PC-3 (cell line): ENCODE measurements around the gene SELENOM. TPM values are rescaled to one million over a fixed set of nuclear protein-coding genes. Genes with fewer than 3 reads are reported as not detected.

Experiments used
- ATAC-seq: fragments of 200-7000 bp; cut with Tn5 transposase; 2 replicates; pipeline ENCODE4 v1.9.1; 2020; ENCODE audit warnings: mild to moderate bottlenecking, moderate library complexity
- BruUV-seq: library from RNA; stranded (reverse); fragments of 400-500 nt; replicated peaks from 2 replicates; lab custom pipeline; 2021; lab: Mats Ljungman, UMichigan
- CTCF ChIA-PET: fragments of 300-600 bp; sonication (Branson Sonifier 250); formaldehyde crosslinking; loops from one replicate; lab custom pipeline; 2022; ENCODE audit warnings: antibody characterized with exemption; lab: Charles Lee
- POLR2A ChIA-PET: fragments of 300-600 bp; sonication (Branson Sonifier 250); formaldehyde crosslinking; loops from one replicate; lab custom pipeline; 2022; ENCODE audit warnings: antibody characterized with exemption; ENCODE audit not compliant: unreplicated experiment; lab: Charles Lee
- DNase-seq: peaks from one replicate; pipeline ENCODE4 v3.0.0-alpha.2; 2015
- H2AFZ ChIP-seq: fragments of 300-600 bp; sonication (generic); 2 replicates; pipeline ENCODE4 v1.6.0; 2016; ENCODE audit warnings: antibody characterized with exemption, low read length
- H3F3A ChIP-seq: fragments of 300-600 bp; sonication (generic); one replicate; pipeline ENCODE4 v1.6.0; 2017; ENCODE audit warnings: antibody characterized with exemption, low read length, control low read depth, mild to moderate bottlenecking; ENCODE audit not compliant: unreplicated experiment
- H3K27ac ChIP-seq: fragments of 300-600 bp; sonication (generic); 2 replicates; pipeline ENCODE4 v1.5.1; 2016; ENCODE audit warnings: mild to moderate bottlenecking, low read length
- H3K27me3 ChIP-seq: fragments of 300-600 bp; sonication (generic); 2 replicates; pipeline ENCODE4 v1.6.1; 2016; ENCODE audit warnings: low read length, mixed read lengths
- H3K36me3 ChIP-seq: fragments of 300-600 bp; sonication (generic); 2 replicates; pipeline ENCODE4 v1.6.1; 2016; ENCODE audit warnings: low read depth, mixed run types, low read length, mixed read lengths
- H3K4me1 ChIP-seq: fragments of 300-600 bp; sonication (generic); 2 replicates; pipeline ENCODE4 v1.5.1; 2016; ENCODE audit warnings: low read length; ENCODE audit not compliant: insufficient read depth
- H3K4me2 ChIP-seq: fragments of 300-600 bp; sonication (generic); 2 replicates; pipeline ENCODE4 v1.6.0; 2016; ENCODE audit warnings: low read length
- H3K4me3 ChIP-seq: fragments of 300-600 bp; sonication (generic); 2 replicates; pipeline ENCODE4 v1.5.1; 2016; ENCODE audit warnings: mild to moderate bottlenecking, low read length, mixed read lengths
- H3K79me2 ChIP-seq: fragments of 300-600 bp; sonication (generic); 2 replicates; pipeline ENCODE4 v1.6.1; 2017; ENCODE audit warnings: low read length, mixed read lengths
- H3K9ac ChIP-seq: fragments of 300-600 bp; sonication (generic); 2 replicates; pipeline ENCODE4 v1.6.0; 2016; ENCODE audit warnings: mild to moderate bottlenecking, low read length
- H3K9me2 ChIP-seq: fragments of 300-600 bp; sonication (generic); replicated peaks from 2 replicates; pipeline ENCODE4 v1.6.1; 2016; ENCODE audit warnings: mixed run types, low read length, mixed read lengths
- H3K9me3 ChIP-seq: fragments of 300-600 bp; sonication (generic); 2 replicates; pipeline ENCODE4 v1.6.1; 2016; ENCODE audit warnings: low read length, mixed read lengths
- H4K20me1 ChIP-seq: fragments of 300-600 bp; sonication (generic); 2 replicates; pipeline ENCODE4 v1.6.1; 2016; ENCODE audit warnings: low read length, mixed read lengths
- CTCF ChIP-seq: fragments of 300-600 bp; sonication (generic); conservative IDR thresholded peaks from 2 replicates; pipeline ENCODE4 v1.5.1; 2017; ENCODE audit warnings: antibody characterized with exemption, low read depth, mild to moderate bottlenecking, low read length
- EZH2 ChIP-seq: fragments of 300-600 bp; sonication (generic); IDR thresholded peaks from one replicate; pipeline ENCODE4 v1.6.1; 2017; ENCODE audit warnings: antibody characterized with exemption, mild to moderate bottlenecking, low read length; ENCODE audit not compliant: unreplicated experiment
- EZH2phosphoT487 ChIP-seq: fragments of 300-600 bp; sonication (generic); IDR thresholded peaks from 2 replicates; pipeline ENCODE4 v1.6.1; 2018; ENCODE audit warnings: mild to moderate bottlenecking, antibody characterized with exemption, low read length, borderline replicate concordance
- intact Hi-C: fragments of 100-400 bp; cut with micrococcal nuclease; formaldehyde crosslinking; loops from 2 replicates; pipeline ENCODE4 v1.9.0; 2023
- total RNA-seq: library from RNA; depleted of rRNA; stranded (reverse); fragments of >200 nt; gene quantifications from 2 replicates; pipeline ENCODE4 v1.2.3, GENCODE V29; 2014

SELENOM gene
- total RNA-seq, 1 experiment from 2014 or later = 36.8 TPM

DNA sequence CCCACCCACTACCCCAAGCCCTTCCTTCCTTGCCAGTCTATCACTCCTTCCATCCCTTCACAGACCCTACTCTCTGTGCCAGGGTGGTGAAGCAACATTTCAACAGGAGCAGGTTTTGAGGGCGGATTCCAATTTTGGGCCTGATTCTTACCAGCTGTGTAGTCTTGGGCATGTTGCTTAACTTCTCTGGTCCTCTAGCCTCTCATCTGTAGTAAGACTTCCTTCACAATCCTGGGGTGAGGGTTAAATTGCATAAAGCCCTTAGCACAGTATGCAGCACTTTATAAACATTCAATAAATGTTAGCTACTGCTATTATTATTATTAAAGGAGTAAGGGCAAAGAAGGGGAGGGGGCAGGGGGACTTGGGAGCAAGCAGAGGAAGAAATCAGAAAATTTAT is 47.6 kb upstream of the SELENOM start:
- DNase-seq (no peak), ATAC-seq (no peak)
- Histone ChIP-seq H3K4me2 (no peak overlapping the region), H3K27me3 (no peaks in the 10 kb centered on the region), H2AFZ (no peak overlapping the region), H3K27ac (no peak overlapping the region), H3K4me1 (peaks cover 5% of the 10 kb centered on the region; the same call in 1 of the 2 replicates), H3K79me2 (no peaks in the 10 kb centered on the region), H3K9me3 (no peaks in the 10 kb centered on the region), H3K4me3 (no peak overlapping the region), H3K9me2 (no peaks in the 10 kb centered on the region), H3K36me3 (no peaks in the 10 kb centered on the region), H4K20me1 (no peaks in the 10 kb centered on the region), H3K9ac (no peak overlapping the region), H3F3A (no peaks in the 10 kb centered on the region)
- POLR2A ChIA-PET = no interaction called here
- CTCF ChIA-PET = no interaction called here
- intact Hi-C loops = no loop called here
- BruUV-seq = no TSS peak
- TF ChIP-seq CTCF (no peak), EZH2phosphoT487 (no peak), EZH2 (no peak)

DNA sequence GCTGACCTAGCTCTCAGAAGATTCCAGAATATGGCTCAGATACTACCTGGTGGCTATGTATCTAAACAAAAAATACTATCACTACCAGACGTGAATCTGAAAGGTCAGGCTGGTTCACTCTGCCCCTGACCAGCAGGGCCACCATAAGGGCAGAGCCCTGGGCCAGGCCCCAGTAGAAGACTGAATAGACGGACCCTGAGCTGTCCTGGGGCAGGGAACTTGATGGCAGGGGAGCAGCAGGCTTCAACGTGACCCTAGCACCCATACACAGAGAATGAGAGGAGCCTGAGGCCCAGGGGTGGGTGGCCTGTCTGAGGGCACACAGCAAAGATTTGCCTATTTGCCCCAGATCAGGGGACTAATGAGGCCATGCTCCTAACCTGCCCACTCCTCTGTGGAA is 46.0 kb upstream of the SELENOM start:
- intact Hi-C loops = no loop called here
- Histone ChIP-seq H3K79me2 (no peaks in the 10 kb centered on the region), H3K9ac (no peak overlapping the region), H3F3A (no peaks in the 10 kb centered on the region), H4K20me1 (no peaks in the 10 kb centered on the region), H3K4me1 (peaks cover 5% of the 10 kb centered on the region; the same call in 1 of the 2 replicates), H3K36me3 (no peaks in the 10 kb centered on the region), H3K27me3 (no peaks in the 10 kb centered on the region), H3K27ac (no peak overlapping the region), H2AFZ (no peak overlapping the region), H3K4me2 (no peak overlapping the region), H3K9me2 (no peaks in the 10 kb centered on the region), H3K9me3 (no peaks in the 10 kb centered on the region), H3K4me3 (no peak overlapping the region)
- no TSS peak for BruUV-seq
- DNase-seq (no peak), ATAC-seq (no peak)
- TF ChIP-seq EZH2 = no peak
- TF ChIP-seq CTCF = no peak
- no peak for TF ChIP-seq EZH2phosphoT487
- CTCF ChIA-PET = no interaction called here
- POLR2A ChIA-PET = no interaction called here

- DNase-seq = no peak
- H4K20me1 ChIP-seq = no peaks in the 10 kb centered on the region
- no peaks in the 10 kb centered on the region for H3K9me3 ChIP-seq
- no peaks in the 10 kb centered on the region for H3K79me2 ChIP-seq
- ChIA-PET CTCF (no interaction called here), POLR2A (no interaction called here)
- peaks cover 5% of the 10 kb centered on the region; the same call in 1 of the 2 replicates for H3K4me1 ChIP-seq
- no peaks in the 10 kb centered on the region for H3K36me3 ChIP-seq
- H3F3A ChIP-seq = no peaks in the 10 kb centered on the region
- H3K4me3 ChIP-seq = no peak overlapping the region
- no peak for ATAC-seq
- H3K27ac ChIP-seq = no peak overlapping the region
- no peak overlapping the region for H3K9ac ChIP-seq
- intact Hi-C loops = no loop called here
- H3K4me2 ChIP-seq = no peak overlapping the region
- H3K27me3 ChIP-seq = no peaks in the 10 kb centered on the region
- no peak overlapping the region for H2AFZ ChIP-seq
- TF ChIP-seq CTCF (no peak), EZH2 (no peak), EZH2phosphoT487 (no peak)
- H3K9me2 ChIP-seq = no peaks in the 10 kb centered on the region
- no TSS peak for BruUV-seq
Measured at GRCh38 chr22:31151872-31152271, 44.5 kb upstream of the SELENOM start.
